Peyer's patch (tissue), 4 donors: Measurements from ENCODE around the gene BGN.

Experiments
- POLR2A ChIP-seq, 2 donors: fragments of 450-650 bp; IDR thresholded peaks; one replicate each; pipeline ENCODE4 v1.5.1; 2017; ENCODE audit warnings: antibody characterized with exemption in 2 of 2, mild to moderate bottlenecking in 2 of 2, moderate library complexity in 2 of 2
- TF ChIP-seq, protein P1 (sequence below), 6 experiments: fragments of 450-650 bp in 4 of 6; fragments of 200-600 bp in 2 of 6; sonication (generic) in 1 of 6; IDR thresholded peaks; one replicate each; pipeline ENCODE4 v1.5.1; 2017 to 2019; ENCODE audit warnings: antibody characterized with exemption in 6 of 6, mild to moderate bottlenecking in 3 of 6, moderate library complexity in 1 of 6

DNA sequence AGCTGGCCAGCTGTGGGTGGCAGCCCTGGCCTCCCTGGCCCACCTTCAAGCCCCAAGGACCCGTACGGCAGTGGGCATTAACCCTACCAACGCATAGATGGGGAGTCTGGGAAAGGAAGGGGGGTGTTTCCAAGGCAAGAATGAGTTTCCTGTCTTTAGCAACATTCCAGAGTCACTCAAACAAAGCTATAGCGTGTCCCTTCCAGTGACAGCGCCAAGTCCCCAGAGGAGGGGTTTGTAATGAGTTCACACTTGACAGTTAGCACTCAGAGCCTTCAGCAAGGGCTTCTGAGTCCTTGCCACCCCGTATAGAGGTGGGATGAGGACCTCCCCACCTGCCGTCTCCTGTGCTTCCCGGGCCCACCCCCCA is 1.8 kb downstream of the BGN start:
- TF ChIP-seq, protein P1, sequence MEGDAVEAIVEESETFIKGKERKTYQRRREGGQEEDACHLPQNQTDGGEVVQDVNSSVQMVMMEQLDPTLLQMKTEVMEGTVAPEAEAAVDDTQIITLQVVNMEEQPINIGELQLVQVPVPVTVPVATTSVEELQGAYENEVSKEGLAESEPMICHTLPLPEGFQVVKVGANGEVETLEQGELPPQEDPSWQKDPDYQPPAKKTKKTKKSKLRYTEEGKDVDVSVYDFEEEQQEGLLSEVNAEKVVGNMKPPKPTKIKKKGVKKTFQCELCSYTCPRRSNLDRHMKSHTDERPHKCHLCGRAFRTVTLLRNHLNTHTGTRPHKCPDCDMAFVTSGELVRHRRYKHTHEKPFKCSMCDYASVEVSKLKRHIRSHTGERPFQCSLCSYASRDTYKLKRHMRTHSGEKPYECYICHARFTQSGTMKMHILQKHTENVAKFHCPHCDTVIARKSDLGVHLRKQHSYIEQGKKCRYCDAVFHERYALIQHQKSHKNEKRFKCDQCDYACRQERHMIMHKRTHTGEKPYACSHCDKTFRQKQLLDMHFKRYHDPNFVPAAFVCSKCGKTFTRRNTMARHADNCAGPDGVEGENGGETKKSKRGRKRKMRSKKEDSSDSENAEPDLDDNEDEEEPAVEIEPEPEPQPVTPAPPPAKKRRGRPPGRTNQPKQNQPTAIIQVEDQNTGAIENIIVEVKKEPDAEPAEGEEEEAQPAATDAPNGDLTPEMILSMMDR (IDR thresholded peaks at IDR 0.05): no peak
- no peak for TF ChIP-seq POLR2A (IDR thresholded peaks at IDR 0.05)
